ENCODE data around the gene ZC2HC1B. TPM values are rescaled to one million over a fixed set of nuclear protein-coding genes. Genes with fewer than 3 reads are reported as not detected.
"Not testable (repeated sequence)": the region's sequence is repeated elsewhere in the genome, so short reads cannot be mapped to it uniquely, and the experiment has no call there.

ZC2HC1B gene
- total RNA-seq, 2 donors from 2014 or later = not detected

DNA sequence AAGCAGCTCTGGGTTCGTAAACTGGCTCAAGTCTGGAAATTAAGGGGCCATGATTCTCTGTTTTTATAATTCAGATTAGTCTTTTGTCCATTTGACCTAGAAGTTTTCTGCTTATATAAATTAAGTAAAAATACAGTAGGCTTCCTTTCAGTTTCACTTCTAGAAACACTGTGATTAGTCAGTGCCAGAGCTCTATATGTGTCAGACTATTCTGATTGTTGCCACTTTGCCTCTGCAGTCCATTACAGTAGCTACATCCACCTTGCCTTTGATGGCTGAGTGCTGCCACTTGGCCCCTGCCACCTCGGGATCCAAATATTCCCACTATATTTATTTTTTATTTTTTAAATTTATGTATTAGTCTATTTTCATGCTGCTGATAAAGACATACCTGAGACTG is 7.9 kb downstream of the ZC2HC1B start:
- H3K27ac ChIP-seq = no peak overlapping the region
- H3K4me3 ChIP-seq = no peak overlapping the region
- no peaks in the 10 kb centered on the region for H3K4me1 ChIP-seq
- TF ChIP-seq, protein P1, sequence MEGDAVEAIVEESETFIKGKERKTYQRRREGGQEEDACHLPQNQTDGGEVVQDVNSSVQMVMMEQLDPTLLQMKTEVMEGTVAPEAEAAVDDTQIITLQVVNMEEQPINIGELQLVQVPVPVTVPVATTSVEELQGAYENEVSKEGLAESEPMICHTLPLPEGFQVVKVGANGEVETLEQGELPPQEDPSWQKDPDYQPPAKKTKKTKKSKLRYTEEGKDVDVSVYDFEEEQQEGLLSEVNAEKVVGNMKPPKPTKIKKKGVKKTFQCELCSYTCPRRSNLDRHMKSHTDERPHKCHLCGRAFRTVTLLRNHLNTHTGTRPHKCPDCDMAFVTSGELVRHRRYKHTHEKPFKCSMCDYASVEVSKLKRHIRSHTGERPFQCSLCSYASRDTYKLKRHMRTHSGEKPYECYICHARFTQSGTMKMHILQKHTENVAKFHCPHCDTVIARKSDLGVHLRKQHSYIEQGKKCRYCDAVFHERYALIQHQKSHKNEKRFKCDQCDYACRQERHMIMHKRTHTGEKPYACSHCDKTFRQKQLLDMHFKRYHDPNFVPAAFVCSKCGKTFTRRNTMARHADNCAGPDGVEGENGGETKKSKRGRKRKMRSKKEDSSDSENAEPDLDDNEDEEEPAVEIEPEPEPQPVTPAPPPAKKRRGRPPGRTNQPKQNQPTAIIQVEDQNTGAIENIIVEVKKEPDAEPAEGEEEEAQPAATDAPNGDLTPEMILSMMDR (IDR thresholded peaks at IDR 0.05) = no peak
- H3K27me3 ChIP-seq = no peaks in the 10 kb centered on the region
- no peak overlapping the region for H3K9ac ChIP-seq (ENCODE audit: low read depth in 2 of 2, low read length in 2 of 2)
- no peaks in the 10 kb centered on the region for H3K9me3 ChIP-seq
- intact Hi-C loops (cut with DNase I) = no loop called here
- no peak for DNase-seq
- no peaks in the 10 kb centered on the region for H3K36me3 ChIP-seq

DNA sequence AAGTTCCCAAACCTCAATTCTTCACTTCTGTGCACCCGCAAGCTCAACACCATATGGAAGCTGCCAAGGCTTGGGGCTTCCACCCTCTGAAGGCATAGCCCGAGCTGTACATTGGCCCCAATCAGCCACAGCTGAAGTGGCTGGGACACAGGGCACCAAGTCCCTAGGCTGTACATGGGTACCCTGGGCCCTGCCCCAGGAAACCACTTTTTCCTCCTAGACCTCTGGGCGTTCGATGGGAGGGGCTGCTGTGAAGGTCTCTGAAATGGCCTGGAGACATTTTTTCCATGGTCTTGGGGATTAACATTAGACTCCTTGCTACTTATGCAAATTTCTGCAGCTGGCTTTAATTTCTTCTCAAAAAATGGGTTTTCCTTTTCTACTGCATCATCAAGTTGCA is 9.3 kb downstream of the ZC2HC1B start:
- not testable (repeated sequence) for DNase-seq

DNA sequence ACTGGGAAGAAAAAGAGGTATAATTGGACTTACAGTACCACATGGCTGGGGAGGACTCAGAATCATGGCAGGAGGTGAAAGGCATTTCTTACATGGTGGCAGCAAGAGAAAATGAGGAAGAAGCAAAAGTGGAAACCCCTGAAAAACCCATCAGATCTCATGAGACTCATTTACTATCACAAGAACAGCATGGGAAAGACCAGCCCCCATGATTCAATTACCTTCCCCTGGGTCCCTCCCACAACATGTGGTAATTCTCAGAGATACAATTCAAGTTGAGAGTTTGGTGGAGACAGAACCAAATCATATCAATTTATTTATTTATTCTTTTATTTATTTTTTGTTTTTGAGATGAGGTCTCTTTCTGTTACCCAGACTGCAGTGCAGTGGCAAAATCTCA is 10.2 kb downstream of the ZC2HC1B start:
- H3K27me3 ChIP-seq; H3K4me3 ChIP-seq; intact Hi-C loops (cut with DNase I); H3K36me3 ChIP-seq; H3K27ac ChIP-seq; H3K9ac ChIP-seq (ENCODE audit: low read depth in 2 of 2, low read length in 2 of 2); H3K4me1 ChIP-seq; H3K9me3 ChIP-seq; DNase-seq: not testable (repeated sequence)

More for the DNA sequence above, 9.3 kb downstream of the ZC2HC1B start:
- H3K4me3 ChIP-seq; H3K36me3 ChIP-seq; intact Hi-C loops (cut with DNase I); H3K9ac ChIP-seq (ENCODE audit: low read depth in 2 of 2, low read length in 2 of 2); H3K27ac ChIP-seq; H3K4me1 ChIP-seq; H3K9me3 ChIP-seq; H3K27me3 ChIP-seq: not testable (repeated sequence)

DNA sequence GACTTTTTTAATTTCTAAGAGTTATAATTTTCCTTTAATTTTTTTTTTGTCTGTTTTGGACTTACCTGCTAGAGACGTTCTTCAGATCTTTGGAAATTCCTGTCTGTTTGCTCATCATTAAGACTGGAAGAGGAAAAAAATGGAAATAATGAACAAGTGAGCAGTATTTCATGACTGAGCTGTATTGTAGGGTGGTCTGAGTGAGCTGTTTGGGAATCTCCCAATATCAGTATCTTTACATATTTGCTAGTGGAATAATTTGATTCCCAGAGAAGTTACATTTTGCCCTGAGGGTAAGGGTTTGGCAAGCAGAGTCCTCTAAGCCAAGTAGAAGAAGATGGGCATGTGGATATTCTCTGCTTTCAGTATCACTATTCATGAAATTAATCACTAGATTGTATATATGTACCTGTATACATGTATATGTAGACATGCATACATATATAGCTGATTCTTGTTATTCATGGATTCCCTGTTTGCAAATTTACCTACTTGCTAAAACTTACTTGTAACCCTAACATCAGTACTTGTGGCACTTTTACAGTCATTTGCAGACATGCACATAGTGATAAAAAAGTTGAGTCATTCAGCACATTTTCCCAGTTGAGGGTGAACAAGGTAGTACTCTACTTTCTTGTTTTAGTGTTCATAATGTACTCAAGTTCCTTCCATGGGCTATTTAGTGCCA is 13.5 kb downstream of the ZC2HC1B start:
- TF ChIP-seq, protein P1 (IDR thresholded peaks at IDR 0.05) = no peak
- DNase-seq = no peak
- intact Hi-C loops (cut with DNase I) = no loop called here

DNA sequence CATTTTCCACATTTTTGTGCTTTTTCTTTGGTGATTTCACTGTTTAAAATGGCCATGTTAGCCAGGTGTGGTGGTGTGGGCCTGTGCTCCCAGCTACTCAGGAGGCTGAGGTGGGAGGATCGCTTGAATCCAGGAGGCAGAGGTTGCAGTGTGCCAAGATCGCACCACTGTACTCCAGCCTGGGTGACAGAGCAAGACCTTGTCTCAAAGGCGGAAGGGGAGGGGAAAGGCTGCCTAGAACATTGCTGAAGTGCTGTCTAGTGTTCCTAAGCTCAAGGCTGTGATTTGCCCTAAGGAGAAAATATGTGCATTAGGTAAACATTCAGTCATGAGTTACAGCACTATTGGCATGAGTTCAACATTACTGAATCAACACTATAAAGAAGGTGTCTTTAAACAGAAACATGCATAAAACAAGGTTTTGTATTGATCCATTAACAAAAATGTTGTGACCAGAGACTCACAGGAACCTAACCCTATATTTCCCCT is 14.0 kb downstream of the ZC2HC1B start:
- Histone ChIP-seq H3K27ac (no peak overlapping the region), H3K4me1 (no peaks in the 10 kb centered on the region), H3K36me3 (no peaks in the 10 kb centered on the region), H3K9ac (ENCODE audit: low read depth in 2 of 2, low read length in 2 of 2) (no peak overlapping the region), H3K27me3 (no peaks in the 10 kb centered on the region), H3K4me3 (no peak overlapping the region), H3K9me3 (no peaks in the 10 kb centered on the region)
- TF ChIP-seq, protein P1 (IDR thresholded peaks at IDR 0.05) = no peak
- intact Hi-C loops (cut with DNase I) = no loop called here
- DNase-seq = peak; percentile 26

More for the DNA sequence above, 13.5 kb downstream of the ZC2HC1B start:
- H3K4me1 ChIP-seq = no peaks in the 10 kb centered on the region
- H3K27me3 ChIP-seq = no peaks in the 10 kb centered on the region
- H3K4me3 ChIP-seq = no peak overlapping the region
- H3K27ac ChIP-seq = no peak overlapping the region
- H3K36me3 ChIP-seq = no peaks in the 10 kb centered on the region
- H3K9me3 ChIP-seq = no peaks in the 10 kb centered on the region
- no peak overlapping the region for H3K9ac ChIP-seq (ENCODE audit: low read depth in 2 of 2, low read length in 2 of 2)

DNA sequence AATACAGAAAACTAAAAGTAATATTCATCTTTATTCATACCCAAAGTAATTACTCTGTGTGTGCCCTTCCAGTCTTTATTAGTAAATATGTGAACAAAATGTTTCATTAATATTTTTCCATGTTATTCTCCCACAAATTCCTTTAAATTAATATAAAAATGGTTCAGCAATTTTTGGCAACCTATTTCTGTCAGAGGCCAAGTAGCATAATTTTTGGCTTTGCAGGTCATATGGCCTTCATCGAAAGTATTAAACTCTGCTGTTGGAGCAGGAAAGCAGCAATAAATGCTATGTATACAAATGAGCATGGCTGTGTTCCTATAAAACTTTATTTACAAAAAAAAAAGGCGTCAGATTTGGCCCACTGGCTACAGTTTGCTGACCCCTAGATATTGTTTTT is 16.1 kb downstream of the ZC2HC1B start:
- Histone ChIP-seq H3K9ac (ENCODE audit: low read depth in 2 of 2, low read length in 2 of 2) (no peak overlapping the region), H3K4me1 (no peaks in the 10 kb centered on the region), H3K9me3 (no peaks in the 10 kb centered on the region), H3K27ac (no peak overlapping the region), H3K36me3 (no peaks in the 10 kb centered on the region), H3K27me3 (no peaks in the 10 kb centered on the region), H3K4me3 (no peak overlapping the region)
- no peak for DNase-seq
- intact Hi-C loops (cut with DNase I) = no loop called here
- TF ChIP-seq, protein P1 (IDR thresholded peaks at IDR 0.05) = no peak

All from colonic mucosa (tissue), 4 donors.